Left hindlimb (tissue), 1 donor: ENCODE results near the gene NEURL1B.

Experiments used
- DNase-seq: peaks from one replicate; pipeline ENCODE4 v3.0.0-alpha.2; 2018

Gene NEURL1B

DNA sequence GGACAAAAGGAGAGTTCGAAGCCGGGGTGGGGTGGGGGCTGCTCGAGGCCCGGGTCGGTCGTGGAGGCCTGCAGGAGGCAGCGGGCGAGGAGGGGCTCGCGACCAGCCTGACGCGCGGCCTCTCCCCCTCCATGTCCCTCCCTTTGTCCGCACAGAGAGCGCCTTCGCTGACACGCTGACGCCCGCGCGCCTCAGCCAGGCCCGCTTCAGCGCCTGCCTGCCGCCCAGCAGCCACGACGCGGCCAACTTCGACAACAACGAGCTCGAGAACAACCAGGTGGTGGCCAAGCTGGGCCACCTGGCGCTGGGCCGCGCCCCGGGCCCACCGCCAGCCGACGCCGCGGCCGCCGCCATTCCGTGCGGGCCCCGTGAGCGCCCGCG is 42.2 kb downstream of the NEURL1B start:
- no peak for DNase-seq

DNA sequence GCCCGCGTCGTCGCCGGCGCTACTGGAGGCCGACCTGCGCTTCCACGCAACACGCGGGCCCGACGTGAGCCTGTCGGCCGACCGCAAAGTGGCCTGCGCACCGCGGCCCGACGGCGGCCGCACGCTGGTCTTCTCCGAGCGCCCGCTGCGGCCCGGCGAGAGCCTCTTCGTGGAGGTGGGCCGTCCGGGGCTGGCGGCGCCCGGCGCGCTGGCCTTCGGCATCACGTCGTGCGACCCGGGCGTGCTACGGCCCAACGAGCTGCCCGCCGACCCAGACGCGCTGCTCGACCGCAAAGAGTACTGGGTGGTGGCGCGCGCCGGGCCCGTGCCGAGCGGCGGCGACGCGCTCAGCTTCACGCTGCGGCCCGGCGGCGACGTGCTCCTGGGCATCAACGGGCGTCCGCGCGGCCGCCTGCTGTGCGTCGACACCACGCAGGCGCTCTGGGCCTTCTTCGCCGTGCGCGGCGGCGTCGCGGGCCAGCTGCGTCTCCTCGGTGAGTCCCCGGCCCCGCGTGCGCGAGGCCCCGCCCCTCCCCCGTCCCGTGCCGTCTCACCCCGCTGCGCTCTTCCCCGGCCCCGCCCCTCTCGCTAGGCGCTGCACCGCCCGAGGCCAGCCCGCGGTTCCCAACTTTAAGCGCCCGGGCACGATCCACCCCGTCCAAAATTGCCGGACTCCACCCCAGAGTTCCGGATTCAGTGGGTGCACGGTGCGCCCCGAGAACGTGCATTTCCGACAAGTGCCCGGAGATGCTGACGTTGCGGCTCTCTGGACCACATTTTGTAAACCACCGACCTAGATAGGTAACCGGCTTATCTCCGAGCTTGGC is 42.8 kb downstream of the NEURL1B start:
- no peak for DNase-seq

DNA sequence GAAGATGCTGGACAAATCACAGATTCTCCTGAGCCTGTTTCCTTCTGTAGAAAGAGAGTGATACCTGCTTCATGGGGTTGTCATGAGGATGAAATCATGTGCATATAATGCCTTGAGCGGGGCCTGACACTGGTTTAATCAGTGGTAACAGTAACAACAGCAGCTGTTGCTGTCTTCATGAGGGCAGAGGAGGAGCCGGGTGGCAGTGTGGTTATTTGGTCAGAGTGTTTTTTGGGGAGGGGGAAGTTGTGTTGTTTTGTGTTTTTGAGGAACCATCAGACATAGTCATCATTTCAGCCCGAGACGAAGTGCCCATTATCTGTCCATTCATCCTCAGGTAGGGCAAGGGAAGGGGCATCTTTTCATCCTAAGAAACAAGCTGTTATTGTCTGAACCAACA is 44.0 kb downstream of the NEURL1B start:
- DNase-seq: no peak

DNA sequence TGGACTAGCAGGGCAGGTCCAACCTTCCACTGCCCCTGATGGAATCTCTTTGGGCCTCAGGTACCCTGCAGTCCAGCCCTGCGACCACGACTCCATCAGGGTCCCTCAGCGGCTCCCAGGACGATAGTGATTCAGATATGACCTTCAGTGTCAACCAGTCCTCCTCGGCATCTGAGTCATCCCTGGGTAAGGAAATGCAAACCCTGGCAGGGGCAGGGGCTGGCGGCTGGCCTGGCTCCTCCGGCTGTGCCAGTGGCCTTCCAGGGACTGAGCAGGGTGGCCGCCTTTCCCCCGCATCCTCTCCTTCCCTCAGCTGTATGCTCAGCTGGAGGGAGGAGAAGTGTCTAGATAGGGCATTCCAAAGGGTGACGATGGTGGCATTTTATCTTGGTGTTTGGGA is 45.0 kb downstream of the NEURL1B start:
- DNase-seq: no peak

DNA sequence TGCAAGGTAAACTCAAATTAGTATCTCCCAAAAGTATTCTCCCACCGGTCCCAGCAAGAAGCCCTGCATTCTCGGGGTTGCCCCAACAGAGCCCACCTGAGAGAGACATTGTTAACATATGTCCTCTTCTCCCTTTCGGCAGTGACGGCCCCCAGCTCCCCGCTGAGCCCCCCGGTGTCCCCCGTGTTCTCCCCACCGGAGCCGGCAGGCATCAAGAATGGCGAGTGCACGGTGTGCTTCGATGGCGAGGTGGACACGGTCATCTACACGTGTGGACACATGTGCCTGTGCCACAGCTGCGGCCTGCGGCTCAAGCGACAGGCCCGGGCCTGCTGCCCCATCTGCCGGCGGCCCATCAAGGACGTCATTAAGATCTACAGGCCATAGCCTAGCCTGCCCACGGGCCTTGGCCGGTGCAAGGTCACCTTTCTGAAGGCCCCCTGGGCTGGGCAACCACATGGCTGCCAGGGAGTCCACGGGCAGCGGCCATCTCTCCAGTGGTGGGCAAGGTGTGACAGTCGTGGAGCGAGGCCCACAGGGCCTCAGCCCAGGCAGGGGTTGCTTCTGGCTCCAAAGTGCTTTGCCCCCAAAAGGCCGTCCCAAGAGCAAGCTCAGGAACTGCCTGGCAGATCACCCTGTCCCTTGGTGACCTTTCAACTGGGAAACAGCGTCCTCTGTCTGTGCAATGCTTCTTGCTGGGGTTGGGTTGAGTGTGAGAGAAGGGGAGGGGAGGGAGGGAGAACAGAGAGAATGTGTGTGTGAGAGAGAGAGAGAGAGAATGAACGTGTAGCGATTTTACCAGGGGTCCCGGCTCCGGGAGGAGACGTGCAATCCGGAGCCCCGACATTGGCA is 45.7 kb downstream of the NEURL1B start:
- no peak for DNase-seq

DNA sequence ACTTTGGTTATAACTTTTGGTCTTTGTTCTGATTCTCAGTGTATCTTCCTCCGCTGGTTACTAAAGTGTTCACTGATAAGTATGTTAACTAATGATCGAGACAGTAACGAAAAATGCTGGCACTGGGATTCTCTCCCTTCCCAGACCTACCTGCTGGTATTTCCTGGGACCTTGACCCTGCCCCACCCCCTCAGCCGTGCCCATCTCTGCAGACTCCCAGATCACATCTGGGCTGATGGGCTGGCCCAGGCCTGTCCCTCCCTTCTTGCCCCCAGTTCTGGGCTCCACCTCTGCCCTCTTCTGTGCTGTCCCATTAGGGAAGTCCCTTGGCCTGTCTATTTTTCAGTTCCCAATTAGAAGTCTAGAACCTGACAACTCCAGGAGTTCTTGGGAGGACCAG is 46.9 kb downstream of the NEURL1B start:
- DNase-seq: no peak

DNA sequence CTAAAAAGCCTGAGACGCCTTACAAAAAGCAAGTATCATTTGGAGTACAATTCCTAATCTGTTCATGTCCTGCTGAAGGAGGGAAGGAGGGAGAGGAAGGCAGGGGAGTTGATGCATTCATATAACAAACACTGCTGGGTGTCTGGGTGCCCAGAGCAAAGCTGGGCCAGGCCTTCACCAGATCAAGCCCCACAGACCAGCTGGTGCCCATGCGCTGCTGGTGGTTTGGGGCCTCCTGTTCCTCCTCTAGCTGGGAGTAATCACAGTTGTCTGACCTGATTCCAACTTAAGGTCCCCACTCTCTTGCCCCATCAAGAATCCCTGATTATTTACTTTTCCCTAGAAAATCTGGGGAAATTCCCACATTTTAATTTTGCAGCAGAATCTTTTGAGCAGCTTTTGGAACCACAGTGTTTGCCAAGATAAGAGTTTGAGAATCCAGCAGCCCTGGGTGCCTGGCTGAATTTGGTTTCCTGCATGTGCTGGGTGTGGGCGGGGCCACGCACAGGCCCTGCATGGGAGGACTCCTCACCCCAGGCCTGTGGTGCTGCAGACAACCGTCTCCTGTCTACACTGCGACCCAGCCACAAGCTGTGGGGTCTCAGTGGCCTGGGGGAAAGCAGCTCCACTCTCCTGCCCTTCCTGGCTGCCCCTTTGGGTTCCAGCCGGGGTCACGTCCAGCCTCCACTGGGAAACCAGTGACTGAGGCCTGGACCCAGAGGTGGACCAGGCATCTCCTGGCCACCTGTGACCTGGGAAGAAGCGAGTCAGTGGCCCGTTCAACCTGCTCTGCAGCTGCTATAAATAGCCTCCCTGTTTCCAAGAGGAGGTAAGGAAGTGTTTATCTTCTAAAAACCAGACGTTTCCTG is 47.5 kb downstream of the NEURL1B start:
- no peak for DNase-seq

DNA sequence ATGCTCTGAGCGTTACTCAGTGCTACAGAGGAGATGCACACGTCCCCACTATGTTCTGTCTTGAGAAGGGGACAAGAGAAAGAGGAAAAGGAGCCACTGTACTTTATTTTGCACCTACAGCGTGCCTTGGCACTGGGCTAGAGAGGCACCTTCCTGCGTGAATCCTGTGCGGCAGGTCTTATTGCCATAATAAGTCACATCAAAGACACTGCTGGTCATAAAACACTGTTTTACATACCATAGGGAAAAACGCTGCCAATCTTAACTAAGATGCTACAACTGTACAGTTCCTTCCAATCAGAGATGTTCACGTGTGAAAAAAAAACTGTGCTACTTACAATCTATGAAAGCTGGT is 48.1 kb downstream of the NEURL1B start:
- no peak for DNase-seq

DNA sequence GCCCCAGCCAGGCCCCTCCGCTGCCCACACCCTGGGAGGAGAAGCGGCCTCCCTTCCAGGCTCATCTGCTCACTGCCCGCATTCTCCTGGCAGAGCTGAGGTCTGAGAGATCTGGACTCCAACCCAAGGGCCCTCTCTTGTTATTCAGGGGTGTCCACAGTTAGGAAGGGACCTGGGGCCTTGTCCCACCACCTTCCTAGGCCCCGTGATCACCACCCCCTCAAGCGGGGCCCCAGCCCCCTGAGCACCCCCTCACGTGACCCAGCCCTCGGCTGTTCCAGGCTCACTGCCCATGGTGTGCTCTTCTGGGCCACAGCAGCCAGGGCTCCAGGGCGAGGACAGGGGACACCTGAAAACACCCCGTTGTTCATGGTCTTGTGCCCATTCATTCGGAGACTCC is 48.7 kb downstream of the NEURL1B start:
- no peak for DNase-seq

DNA sequence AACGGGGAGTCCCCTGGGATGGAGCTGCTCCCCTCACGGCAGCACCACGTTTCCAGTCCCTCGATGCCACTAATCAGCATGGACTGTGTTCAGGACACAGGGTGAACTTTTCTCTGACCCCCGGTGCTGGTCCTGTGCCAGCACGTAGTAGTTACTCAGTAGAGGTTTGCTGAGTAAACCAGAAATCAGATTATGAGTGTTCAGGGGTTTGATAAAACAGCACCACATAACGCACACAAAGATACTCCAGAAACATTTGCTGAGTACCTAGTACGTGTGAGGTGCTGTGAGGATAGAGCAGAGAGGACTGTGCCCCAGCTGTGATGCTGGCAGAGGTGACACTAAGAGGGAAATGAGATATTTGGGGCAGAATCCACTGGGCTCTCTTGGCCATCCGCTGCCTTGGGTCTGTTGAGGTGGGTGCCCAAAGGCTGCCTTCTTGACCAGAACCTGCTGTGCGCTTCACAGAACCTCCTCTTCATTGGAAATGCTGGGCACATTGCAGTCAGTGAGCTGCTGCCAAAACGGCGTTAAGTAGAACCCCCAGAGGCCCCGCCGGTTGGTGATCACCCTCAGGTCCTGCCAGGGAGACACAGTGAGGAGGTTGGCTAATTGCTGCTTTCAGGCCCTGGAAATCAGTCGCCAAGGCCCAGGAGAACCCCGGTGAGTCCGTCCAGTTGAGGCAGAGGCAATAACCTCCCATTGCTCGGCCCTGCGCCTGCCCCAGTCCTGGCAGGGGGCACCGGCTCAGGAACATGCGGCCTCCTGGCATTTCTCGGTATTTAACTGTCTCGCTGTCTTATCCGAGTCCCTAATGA is 49.4 kb downstream of the NEURL1B start:
- DNase-seq: no peak

DNA sequence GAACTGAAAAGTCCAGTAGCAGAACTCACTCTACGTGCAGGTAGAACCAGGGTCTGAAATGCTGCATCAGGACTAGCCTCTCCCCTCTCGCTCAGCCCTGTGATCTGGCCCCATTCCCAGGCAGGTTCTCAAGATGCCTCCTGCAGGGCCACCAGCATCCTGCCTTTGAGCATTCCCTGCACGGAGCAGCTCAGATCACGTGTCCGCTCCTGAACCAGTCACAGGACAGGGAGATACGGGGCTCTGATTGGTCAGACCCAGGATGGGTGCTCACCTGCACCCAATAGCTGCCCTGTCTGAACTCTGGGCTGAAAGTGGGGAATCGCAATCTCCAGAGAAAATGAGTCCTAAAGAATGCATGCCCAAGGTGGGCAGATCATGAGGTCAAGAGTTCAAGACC is 50.8 kb downstream of the NEURL1B start:
- no peak for DNase-seq

DNA sequence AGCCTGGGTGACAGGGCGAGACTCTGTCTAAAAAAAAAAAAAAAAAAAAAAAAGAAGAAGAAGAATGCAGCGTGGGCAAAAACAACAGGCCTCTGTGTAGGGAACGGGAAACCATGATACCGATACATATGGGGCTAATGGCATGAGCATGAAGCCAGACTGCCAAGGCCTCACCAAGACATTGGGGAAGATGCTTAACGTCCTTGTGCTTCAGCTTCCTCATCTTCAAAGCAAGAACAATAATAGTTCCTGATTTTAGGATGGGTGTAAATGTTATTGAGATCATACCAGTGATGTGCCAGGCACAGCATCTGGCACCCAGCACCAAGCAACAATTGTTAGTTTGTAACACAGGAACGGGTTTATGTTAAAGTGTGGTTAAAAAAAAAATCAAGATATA is 51.4 kb downstream of the NEURL1B start:
- DNase-seq: no peak

DNA sequence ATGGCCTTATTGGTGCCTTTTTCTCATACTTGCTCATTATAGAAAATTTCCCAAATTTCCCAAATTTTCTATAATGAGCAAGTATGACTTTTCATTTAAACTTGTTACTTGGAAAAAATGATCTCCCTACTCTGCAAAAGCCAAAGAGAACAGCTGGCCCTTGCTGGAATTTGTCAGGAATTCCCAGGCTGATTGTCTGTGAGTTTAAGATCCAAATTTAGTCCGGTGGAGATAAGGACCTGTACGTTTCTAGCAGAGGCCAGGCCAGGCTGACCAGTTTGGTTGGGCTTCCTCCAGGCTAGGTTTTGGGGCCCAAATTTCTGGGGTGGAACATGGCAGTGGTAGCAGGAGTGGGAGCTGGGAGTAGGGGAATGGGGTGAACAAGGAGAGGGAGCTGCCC is 51.9 kb downstream of the NEURL1B start:
- DNase-seq: no peak

DNA sequence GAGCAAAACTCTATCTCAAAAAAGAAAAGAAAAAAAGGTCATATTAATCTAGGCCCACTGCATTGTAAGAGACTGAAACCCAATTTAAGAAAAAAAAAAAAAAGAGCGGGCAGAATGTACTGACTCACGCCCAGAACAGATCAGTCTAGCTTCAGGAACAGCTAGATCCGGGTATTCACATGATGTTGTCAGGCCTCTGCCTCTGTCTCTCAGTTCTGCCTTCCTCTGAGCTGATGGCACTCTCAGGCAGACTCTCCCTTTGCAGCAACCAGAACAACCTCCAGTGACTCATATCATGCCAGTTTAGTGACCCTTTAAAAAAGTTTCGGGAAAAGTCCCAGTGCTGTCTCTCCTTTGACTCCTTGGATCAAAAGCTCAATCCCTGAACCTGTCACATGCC is 53.0 kb downstream of the NEURL1B start:
- DNase-seq: no peak

DNA sequence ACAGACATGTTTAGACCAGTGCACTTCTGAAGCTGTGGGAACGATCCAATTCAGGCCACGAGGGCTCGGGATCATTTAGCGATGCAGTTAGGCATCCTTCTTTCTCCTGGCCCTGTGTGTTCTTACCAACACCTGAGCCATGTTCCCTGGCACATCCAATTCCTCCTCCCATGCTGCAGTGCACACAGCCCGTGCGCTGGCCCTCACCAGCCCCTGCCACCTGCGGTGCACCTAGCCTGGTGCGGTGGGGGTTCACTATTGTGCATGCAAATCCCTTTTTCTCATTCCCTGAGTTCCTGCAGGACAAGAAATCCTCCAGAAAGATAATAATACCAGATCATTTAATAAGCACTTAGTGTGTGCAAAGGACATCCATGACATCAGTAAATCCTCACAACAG is 53.5 kb downstream of the NEURL1B start:
- DNase-seq: no peak

DNA sequence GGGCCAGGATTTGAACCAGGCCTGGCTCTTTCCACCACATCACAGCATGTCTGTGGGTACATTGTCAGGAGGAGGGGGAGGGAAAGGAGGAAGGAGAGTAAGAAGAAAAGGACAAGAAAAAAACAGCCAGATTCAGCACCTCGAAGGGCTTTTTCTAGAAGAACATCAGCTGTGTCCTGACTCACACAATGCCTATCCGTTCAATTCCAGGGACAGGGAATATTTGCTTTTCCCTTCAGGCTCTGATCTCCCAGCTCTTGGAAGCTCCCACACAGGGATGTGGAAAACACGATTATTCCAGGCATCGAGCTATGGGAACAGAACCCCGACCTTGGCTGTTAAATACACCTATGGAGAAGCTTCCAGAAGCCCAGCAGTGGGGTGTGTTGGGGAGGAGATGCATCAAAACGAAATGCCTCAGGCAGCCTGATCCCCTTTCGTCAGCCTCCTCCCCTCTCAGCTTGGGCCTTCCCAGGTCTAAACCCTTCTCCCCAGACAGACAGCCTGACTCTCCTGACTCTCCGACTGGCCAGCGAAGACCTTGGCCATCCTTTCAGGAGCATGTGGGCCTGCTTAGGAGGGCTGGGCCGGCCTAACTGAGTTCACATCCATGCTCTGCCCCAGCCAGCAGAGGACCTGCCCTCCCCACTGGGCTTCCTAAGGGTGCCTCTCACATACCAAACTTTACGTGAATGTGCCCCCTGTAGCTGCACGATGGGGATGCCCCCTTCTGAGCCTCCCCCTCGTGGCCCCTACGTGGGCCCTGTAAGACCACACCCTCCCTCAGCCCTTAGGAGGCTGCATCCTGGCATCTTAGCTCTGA is 54.4 kb downstream of the NEURL1B start:
- DNase-seq: no peak

DNA sequence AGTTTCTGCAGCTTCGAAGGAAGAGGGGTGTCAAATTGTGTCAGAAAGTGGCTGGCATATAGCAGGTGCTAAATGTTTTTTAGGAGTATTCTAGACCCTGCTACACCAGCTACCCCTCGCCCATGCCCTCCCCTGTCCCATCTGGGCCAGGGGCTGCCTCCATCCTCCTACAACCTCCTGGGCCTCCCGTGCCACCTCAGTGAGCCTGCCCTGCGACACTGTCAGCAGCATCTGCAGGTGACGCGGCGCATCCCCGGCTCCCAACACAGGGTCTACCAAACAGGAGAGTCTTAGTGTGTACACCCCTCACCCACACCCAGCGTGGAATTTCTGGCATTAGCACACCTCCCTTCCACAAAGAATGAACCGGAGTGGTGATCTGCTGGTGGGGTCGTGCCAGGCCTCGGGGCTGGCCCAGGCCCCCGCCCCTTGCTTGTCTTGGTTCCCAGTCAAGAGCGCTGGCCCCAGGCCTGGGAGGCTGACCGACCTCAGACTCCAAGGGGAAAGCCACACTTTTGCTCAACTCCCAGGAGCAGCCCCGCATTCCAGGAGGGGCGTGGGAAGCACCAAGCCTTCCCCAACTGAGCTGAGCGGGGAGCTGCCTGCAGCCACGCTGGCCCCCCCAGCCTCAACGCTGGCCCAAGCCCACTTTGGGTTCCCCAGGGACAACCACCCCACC is 55.2 kb downstream of the NEURL1B start:
- DNase-seq: peak; percentile 67

DNA sequence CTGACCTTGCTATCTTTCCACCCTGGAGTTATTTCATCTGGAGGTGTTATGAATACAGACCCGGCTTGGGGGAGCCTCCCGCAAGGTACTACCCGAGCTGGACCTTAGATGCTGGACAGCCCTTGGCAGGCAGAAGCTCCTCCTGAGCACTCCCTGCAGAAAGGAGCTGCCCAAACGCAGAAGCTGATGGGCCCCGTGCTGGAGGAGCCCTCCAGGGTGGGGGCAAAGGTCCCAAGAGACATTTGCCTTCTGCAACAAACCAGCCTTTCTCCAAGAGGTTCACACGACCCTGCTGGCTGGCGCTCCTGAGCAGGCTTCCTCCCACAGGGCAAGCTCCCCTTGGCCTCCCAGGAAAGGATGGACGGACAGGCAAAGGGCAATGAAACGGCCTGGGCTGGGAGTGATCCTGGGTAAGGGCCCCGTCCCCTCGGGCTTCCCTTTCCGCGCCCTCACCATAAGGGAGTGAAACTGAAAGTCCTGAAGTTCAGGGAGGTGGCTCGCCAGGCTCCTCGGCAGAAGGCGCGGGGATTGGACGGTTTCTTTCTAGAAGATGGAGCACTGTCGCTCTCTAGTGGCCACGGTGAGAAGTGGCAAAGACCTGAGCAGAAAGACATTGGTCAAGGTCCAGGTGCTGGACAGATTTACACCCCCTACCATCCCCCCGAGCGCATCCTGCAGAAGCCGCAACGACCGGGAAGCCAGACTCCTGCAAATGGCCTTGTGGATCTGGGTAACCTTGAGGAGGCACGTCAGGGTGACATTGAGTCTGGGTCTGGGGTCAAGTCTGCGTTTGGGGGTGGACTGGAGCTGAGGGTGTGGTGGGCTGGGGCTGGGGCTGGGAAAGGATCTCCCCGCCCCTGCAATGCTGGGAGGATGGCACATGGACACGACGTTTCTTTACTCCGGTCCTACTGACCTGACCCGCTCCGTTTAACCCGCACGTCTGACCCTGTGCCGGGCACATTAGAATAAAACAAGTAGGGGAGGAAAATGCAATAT is 56.4 kb downstream of the NEURL1B start:
- peak; percentile 89 for DNase-seq

DNA sequence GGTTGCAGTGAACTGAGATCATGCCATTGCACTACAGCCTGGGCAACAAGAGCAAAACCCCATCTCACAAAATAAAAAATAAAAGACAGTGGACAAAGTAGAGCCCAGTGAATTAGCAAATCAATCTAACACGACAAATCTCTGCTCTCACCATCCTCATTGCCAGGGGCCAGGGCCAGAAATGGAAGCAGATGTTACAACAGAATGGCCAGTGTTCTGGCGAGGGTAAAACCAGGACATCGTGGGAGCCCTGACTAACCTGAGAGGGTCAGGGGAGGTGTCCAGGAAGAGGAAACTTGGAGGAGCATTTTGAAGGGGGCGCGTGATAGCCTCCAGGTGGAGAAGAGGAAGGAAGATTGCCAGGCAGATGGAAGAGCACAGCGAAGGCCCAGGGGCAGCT is 58.4 kb downstream of the NEURL1B start:
- no peak for DNase-seq

DNA sequence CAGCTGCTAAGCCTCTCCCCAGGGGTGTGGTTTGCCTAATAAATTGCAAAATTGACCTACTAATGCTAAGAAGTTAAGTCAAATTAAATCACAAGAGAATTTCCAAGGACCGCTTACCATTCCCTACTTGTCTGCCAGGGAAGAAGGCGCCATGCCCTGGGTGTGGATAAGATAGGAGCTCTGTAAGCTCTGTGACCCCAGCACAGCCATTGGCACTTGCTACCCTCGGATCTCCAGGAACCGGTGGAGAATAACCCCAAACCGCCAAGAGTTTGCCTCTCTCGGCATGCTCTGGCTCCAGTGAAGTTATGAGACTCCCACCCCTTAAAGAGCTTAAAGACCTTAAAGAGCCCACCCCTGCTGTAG is 58.9 kb downstream of the NEURL1B start:
- no peak for DNase-seq
